ENCODE data around the gene DDI1. TPM values are rescaled to one million over a fixed set of nuclear protein-coding genes. Genes with fewer than 3 reads are reported as not detected.

The DDI1 gene
- total and polyA plus RNA-seq, 10 of the 15 experiments (the other 5 are each of a cell fraction or from before 2014, with no cell fraction given): not detected

GRCh38 chr11:104015649-104016415 is 20.6 kb upstream of the DDI1 start:
- H3K4me2 ChIP-seq (ENCODE audit: control insufficient read depth, insufficient read depth): peak overlapping the region; percentile 23; the same call in 1 of the 2 replicates
- ATAC-seq: peak; percentile 79
- H3K9me3 ChIP-seq (replicated peaks; ENCODE audit: control insufficient read depth, insufficient read depth, low read length): no peaks in the 10 kb centered on the region
- H3K4me1 ChIP-seq (ENCODE audit: control insufficient read depth, insufficient read depth, low read length): no peaks in the 10 kb centered on the region
- H3K4me3 ChIP-seq: no peak overlapping the region
- DNase-seq (ENCODE audit: low read depth, low spot score): peak; percentile 23
- 35% methylated on average over 3 of the region's 3 CpGs for WGBS (ENCODE audit: insufficient coverage, insufficient replicate concordance, low lambda C conversion rate, missing lambda C conversion rate)
- H4K20me1 ChIP-seq (ENCODE audit: control insufficient read depth, insufficient read depth): no peaks in the 10 kb centered on the region
- no peaks in the 10 kb centered on the region for H3K36me3 ChIP-seq (ENCODE audit: control insufficient read depth in 2 of 2, insufficient read depth in 2 of 2, low read length in 1 of 2)
- no TSS peak for BruUV-seq (replicated peaks)
- no peak for FAIRE-seq
- CTCF ChIA-PET: interaction anchor here (0.5 to 1.7 kb wide), 4 partner anchors 37 to 109 kb away, joined by 3 to 6 read pairs (median 4); no protein-coding TSS in a partner anchor
- no peak overlapping the region for H2AFZ ChIP-seq (ENCODE audit: control insufficient read depth, low read depth, low read length)
- no peaks in the 10 kb centered on the region for H3K27me3 ChIP-seq (replicated peaks in 1 of 2; ENCODE audit: control insufficient read depth in 2 of 2, insufficient read depth in 2 of 2, low read length in 1 of 2)
- in situ Hi-C loops (cut with MboI): no loop called here
- no peaks in the 10 kb centered on the region for H3K79me2 ChIP-seq (ENCODE audit: control insufficient read depth, insufficient read depth, low read length)
- RAD21 ChIA-PET (ENCODE audit: unreplicated experiment): interaction anchor here (1.3 to 2.1 kb wide), 3 partner anchors 10 to 57 kb away, joined by 3 to 12 read pairs (median 4); no protein-coding TSS in a partner anchor
- POLR2A ChIA-PET: no interaction called here
- H3K27ac ChIP-seq (ENCODE audit: control insufficient read depth, insufficient read depth): no peak overlapping the region
- intact Hi-C loops (cut with micrococcal nuclease; ENCODE audit: unreplicated experiment): no loop called here
- no peak overlapping the region for H3K9ac ChIP-seq (ENCODE audit: control insufficient read depth, insufficient read depth, low read length)
- SMC1A ChIA-PET (ENCODE audit: uncharacterized antibody, unreplicated experiment): interaction anchor here (0.9 to 1.9 kb wide), 7 partner anchors 8 to 88 kb away, joined by 3 to 12 read pairs (median 3); no protein-coding TSS in a partner anchor
- TF ChIP-seq SIN3A (IDR thresholded peaks at IDR 0.05; ENCODE audit: low read depth, low read length): no peak
- TF ChIP-seq ZNF622 (IDR thresholded peaks at IDR 0.05): no peak
- no peak for TF ChIP-seq CEBPB (IDR thresholded peaks at IDR 0.05; ENCODE audit: borderline replicate concordance in 1 of 2, low read depth in 2 of 2, low read length in 2 of 2)
- TF ChIP-seq E2F8 (IDR thresholded peaks at IDR 0.05; ENCODE audit: low read depth, partially characterized antibody): no peak
- peak; percentile 50; the same call in 1 of the 2 replicates for TF ChIP-seq RELB (IDR thresholded peaks at IDR 0.05; ENCODE audit: low read depth)
- TF ChIP-seq POLR2AphosphoS2 (IDR thresholded peaks at IDR 0.05; ENCODE audit: low read depth, low read length): no peak
- TF ChIP-seq PKNOX1 (IDR thresholded peaks at IDR 0.05): peak; percentile 93
- TF ChIP-seq BHLHE40 (IDR thresholded peaks at IDR 0.05; ENCODE audit: borderline replicate concordance in 1 of 2, low read depth in 2 of 2, low read length in 1 of 2): peak; percentile 85 to 87
- peak; percentile 28 for TF ChIP-seq MEF2B (IDR thresholded peaks at IDR 0.05; ENCODE audit: partially characterized antibody, poor library complexity, severe bottlenecking)
- TF ChIP-seq SKIL (IDR thresholded peaks at IDR 0.05; ENCODE audit: low read depth, poor library complexity, severe bottlenecking): peak; percentile 33
- TF ChIP-seq POLR2A (IDR thresholded peaks at IDR 0.05; ENCODE audit: low read depth, low read length): no peak
- TF ChIP-seq IKZF2 (IDR thresholded peaks at IDR 0.05): peak in 1 of 2 experiments; percentile 45; a peak in 2 of 4 replicates
- 0 out of 2 replicates have a peak, but pooled peaks have one; percentile 42 for TF ChIP-seq IKZF1 (conservative IDR thresholded peaks at IDR 0.05)
- no peak for TF ChIP-seq PML (IDR thresholded peaks at IDR 0.05; ENCODE audit: low read length)
- no peak for TF ChIP-seq SUPT20H (IDR thresholded peaks at IDR 0.05; ENCODE audit: borderline replicate concordance, control insufficient read depth, low read depth, low read length)

Measured in GM12878 (cell line).